T-helper 22 cell (primary cell): ENCODE results near the gene DNAL4.

Experiments
- DNase-seq: peaks from one replicate; pipeline ENCODE4 v3.0.0-alpha.2; 2020; ENCODE audit warnings: low read depth

DNAL4 gene

DNA sequence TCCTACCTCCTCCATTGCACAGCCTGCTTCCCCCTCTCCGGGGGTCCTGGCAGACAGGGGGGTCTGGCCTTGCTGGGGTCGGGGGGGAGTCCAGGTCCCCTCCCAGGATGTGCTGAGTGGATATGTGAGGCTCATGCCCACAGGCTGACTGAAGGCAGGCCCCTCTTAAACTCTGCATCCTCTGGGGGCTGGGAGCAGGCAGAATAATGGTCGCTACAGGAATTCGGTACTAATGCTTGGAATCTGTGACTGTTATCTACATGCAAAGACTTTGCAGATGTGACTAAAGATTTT lies 36.5 kb downstream of the DNAL4 start:
- no peak for DNase-seq

DNA sequence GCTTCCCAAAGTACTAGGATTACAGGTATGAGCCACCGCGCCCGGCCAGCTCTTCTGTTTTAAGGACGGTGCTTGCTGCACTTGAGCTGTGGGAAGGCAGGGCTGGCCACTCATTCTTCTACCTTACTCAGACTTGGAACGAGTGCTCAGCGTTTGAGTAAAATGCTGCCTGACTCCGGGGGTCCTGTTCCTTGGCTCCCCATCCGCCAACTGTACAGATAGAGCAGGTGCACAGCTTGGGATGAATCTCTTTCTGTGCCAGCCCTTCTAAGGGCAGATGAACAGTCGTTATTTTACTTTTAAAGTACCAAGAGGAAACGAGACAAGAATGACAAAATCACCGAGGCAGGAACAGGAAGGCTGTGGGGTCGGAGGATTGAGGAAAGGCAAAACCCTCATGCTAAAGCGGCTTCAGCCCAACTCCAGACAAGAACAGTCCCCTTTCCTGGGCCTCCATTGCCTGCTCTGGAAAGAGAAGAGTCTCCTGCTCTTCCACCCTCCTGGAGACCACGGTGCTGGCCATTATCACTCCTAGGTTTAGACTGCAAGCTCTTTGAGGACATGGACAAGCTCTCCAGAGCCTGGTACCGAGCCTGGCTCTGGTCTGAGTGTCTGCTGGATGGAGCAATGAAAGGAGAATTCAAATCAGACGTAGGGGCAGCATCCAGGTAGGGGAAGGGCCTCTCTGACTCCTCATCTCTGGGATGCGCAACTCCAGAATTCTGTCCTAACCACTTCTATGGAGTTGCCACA lies 37.1 kb downstream of the DNAL4 start:
- DNase-seq, result no peak

DNA sequence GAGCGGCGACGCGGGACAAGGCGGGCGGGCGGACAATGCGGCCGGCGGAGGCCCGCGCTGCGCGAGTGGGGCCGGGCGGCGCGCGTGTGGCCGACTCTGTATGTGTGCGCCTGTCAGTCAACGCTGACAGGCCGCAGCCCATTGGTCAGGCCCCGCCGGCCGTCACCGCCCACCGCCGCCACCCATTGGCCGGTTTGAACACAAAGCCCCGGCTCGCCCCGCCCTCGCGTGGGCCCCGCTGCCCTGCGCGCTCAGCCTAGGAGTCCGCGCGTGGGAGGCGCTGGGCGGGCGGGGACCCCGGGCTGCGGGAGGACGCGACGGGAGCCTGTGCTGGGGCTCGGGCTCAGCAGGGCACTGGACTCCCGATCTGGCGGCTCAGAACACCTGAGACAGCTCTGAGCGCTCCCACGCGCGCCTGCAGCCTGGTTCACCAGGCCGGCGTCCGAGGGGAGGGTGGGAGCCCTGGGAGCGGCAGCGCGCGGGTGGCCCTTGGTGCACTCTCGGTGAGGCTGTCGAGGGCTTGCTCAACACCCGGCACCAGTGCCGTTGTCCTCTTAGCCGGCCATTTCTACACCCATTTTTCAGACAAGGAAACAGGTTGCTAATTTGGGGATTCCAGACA lies 37.9 kb downstream of the DNAL4 start, which contains the start of gene SUN2:
SUN2 (minus strand) TSS at position 88 of the 622 bp plus-strand sequence. CDS start 3,370 bp downstream, outside the sequence.
- DNase-seq, result peak; percentile 89

DNA sequence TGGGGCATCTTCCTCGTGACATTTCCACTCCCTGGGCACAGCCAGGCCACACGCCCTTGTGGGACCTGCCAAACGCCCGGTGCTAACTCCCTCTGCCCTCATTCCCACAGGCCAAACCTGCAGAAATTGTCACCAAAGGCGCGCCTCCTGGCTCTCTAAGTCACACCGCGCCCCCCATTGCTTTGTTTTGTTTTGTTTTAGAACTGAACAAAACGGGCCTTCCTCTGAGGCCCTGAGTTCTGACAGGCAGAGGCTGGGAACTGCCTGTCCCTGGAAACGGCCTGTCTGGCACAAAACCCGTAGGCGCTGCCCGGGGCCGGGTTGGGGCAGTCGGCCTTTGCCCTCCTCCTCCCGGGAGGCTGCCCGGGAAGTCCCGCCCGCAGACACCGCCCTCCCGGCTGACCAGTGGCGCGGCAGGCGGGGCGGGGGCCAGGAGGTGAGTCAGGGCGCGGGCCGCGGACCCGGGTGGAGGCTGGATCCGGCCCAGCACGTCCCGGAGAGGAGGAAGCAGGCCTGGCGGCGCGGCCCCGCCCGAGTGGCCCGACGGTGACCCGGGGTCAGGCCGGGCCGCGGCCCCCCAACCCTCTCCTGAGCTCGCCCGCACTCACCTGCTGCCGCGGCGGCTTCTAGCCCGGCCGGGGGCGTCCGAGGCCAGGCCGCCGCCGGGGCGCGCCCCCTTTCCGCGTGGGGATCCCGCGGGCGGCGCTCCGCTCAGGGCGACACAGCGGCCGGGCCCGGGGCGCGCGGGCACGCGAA lies 38.6 kb downstream of the DNAL4 start:
- peak; percentile 50 for DNase-seq

DNA sequence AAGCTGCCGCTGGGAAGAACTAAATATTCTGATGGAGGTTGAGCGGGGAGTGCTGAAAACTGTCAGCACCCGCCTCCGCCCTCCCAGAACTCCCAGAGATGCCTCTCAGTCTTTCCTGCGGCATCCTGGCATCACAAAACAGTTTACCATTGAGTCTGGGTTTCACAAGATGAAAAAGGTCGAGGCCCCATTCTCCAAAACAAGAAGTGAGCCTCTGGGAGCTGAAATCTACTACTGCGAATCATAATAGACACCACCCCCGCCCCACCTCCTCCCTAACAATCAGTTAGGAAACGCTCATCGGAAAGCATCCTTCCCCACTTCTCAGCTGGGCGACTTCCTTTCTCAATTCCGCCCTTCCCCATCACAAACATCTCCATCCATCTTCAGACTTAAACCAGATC lies 39.2 kb downstream of the DNAL4 start:
- no peak for DNase-seq

DNA sequence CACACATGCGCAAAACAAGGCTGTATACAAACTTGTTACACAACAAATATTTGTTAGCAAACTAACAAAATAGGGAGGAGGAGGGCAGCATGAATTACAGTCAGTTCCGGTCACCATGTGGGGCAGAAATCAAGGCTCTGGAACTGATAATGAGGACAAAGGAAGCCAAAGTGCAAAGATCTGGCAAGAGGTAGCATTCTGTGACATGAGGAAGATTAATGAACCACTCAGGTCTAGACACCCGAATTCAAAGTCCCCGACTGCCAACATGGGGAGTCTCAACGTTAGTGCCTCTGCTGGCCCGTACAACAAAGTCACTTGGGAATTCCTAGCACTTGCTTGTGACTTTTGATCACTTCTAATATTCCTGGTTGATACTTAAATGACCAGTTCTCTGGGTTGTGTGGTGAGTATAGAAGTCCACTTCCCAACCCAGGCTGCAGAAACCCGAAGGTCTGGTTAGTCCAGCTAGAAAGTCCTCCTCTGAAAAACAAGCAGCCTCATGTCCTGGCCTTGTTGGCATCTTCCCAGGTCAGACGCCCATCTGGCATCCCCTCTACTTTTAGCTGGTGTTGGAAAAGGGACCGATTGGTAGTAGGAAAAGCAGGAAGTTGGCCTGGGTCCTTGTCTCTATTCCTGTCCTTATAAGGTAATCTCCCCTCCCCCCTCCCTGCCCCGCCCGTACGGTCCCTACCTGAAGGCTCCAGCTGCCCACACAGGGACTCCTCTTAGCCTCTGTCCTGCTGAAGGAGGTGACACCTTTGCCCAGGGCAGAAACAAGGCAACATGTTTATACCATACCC lies 39.8 kb downstream of the DNAL4 start:
- no peak for DNase-seq

DNA sequence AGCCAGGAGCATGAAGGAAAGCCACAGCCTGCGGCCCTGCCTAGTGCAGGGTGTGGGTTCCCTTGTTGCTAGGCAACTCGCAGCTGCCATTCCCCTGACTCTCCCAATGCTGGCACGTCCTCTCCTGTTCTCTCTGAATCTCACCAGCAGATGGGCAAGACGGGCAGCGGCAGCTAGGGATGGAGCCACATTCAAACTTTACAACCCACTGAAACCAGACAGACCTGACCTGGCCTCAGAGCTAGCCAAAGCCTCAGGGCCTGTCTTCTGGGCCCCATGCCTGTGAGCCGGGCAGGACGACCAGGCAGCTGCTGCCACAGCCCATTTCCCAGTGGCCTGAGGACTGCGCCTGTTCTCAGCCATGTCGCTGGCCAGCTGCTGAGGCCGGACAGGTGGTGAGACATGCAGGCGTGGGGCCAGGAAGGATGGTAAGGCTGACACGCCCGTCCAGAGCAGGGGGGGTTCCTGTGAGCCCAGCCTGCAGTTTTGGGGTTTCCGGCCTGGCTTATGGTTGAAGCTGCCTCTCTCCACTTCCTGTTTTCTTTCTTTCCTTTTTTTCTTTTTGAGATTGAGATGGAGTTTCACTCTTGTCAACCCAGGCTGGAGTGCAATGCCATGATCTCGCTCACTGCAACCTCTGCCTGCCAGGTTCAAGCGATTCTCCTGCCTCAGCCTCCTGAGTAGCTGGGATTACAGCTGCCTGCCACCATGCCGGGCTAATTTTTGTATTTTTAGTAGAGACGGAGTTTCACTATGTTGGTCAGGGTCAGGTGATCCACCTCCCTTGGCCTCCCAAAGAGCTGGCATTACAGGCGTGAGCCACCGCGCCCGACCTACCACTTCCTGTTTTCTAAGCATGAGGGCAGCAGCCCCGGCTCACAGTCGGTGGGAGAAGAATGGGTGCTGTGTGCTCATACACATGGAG lies 42.3 kb downstream of the DNAL4 start:
- DNase-seq, result peak; percentile 71

DNA sequence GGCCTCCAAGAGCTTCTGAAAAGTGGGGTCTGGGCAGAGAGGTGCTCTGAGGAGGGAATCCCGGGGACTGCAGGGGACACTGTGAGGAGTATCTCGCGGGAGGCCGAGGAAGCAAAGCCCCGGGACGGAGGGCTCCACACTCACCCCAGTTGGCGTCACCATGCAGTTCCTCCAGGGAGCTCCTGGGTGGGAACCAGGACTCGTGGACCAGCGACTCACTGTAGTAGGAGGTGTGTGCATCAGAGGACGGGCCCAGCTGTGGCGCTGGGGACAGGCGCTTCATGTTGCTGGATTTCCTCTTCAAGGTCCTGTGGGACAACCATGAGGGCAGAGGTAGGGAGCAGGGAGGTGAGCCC lies 42.9 kb downstream of the DNAL4 start:
- DNase-seq, result no peak

DNA sequence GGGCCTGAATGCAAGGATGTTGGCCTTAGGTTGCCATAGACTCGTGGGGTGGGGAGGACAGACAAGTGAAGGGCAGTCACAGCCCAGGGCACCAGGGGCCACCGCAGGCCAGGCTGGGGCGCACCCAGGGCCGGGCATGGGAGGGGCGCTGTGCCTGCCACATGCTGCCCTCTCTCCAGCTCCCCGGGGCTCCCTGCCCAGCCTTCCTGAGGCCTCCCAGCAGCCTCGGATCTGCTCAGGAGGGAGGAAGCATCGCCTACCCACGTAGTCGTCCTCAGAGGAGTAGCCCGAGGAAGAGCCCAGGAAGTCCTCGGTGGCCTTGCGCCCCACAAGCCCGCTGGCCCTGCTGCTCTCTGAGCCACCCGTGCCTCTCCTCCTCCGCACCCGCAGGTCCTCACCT lies 43.3 kb downstream of the DNAL4 start:
- no peak for DNase-seq

DNA sequence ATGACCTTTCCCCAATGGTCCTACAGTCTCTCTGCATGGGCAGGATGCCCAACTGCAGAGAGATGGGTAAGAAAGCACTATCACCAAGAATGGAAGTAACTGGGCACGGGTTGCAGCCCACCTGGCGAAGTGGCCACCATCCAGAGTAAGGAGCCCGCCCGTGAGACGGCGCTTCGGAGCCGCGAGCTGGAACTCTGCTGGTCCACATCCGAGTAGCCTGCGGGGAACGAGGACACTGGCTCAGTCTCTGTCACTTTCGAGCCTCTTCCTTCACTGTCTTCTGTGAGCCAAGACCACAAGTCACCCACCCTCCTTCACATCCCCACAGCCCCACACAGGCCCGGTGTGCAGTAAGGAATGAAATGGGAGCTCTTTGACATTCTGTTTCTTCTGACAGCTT lies 43.8 kb downstream of the DNAL4 start:
- DNase-seq, result no peak

DNA sequence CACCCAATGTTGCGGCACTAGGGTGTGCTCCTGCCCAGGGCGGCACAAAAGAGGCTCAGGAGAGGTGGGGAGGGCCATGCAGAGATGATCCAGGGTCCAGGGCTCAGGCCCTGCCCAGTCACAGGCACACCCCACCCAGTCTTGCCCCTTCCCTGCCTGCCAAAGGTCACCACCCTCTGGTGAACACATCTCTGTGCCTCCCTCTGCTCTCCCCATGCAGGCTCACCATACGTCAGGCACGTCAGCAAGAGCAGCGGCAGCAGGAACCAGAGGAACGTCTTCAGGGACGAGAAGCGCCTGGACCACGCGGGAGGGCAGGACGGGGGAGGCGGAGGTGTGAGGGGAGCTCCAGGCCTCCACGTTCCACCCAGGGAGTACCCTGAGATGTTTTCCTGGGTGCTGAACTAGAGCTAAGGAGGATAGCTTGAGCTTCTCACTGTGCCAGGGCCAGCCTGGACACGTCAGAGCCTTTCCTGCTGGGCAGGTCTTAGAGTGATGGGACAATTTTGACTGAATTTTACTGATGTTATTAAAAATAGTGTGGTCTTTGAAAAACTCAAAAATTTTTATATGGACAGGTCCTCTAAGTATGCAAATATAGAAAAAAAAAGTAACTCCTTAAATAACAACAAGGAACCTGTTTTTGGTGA lies 45.3 kb downstream of the DNAL4 start:
- DNase-seq, result no peak

DNA sequence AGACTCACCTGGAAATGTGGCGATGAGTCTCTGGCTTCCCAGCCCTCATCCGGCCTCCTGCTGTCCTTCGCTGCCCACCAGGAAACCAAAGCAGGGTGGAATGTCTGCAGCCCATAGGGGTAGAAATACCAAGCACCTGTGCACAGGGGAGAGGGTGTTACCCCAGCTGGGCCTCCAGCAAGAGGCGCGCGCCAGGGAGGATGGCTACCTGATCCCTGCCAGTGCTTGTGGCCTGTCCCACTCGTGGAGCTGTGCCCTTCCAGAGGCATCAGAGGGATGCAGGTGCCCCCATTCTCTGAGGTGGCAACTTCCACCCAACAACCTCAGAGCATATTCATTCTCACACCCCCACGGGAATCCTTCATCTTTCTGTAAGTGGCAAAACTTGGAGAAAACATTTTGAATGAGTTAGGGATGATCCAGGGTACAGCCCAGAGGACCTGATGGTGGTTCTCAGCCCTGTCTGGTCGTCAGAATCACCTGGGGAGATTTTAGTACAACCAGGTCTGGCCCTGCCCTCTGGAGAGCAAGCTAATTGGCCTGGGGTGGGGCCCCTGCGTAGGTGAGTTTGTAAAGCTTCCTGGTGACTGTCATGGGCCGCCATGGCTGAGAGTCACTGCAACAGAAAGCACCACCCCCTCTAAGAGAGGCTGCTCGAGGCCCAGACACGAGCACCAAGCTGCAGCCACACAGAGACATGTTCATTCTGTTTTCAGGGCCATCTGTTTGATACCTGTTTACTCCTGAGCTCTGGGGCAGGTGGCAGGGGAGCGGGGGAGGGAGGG lies 48.1 kb downstream of the DNAL4 start:
- DNase-seq, result no peak

DNA sequence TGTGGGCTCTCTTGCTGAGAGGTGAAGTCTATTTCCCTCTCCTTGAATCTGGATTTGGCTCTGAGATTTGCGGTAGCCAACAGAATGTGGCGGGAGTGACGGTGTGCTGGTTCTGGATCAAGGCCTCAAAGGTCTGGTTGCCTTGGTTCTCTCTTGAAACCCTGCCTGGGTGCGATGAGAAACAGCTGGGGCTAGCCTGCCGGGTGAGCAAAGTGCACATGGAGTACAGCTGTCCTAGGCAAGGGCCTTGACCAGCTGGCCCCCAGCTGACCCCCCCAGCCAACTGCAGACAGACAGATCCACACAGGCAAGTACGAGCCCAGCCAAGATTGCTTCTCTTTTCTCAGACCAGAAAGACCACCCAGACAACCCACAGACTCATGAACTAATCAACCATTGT lies 49.0 kb downstream of the DNAL4 start:
- no peak for DNase-seq

DNA sequence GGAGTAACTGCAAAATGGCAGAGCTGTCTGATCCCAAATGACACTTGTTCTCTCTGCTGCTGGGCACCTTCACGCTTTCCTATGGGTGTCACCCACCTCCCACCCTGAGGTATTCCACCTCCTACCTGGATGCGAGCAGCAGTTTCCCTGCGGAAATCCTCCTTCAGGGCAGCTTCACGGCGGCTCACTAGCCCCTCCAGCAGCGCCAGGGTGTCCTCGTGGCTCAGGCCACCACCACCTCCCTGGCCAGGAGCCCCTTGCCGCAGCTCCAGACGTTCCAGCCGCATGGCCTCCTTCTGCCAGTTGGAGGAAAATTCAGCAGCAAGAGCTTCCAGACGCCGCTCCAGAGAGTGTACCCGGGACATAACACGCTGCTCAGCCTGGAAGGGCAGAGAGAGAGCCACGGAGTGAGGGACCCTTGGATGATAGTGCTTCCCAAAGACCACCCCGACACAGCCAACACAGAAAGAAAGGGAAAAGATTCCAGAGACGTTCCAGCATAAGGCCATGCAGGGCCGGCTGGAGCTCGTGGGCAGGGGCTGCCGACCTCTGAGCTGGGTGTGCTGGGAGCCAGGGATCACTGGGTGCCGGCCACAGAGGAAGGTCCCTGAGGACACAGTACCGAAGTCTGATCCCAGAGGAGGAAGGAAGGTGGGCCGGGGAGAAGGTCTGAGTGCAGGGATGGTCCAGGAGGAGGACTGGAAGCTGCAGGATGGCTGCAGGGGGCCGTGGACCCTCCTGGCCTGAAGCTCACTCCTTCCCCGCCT lies 51.6 kb downstream of the DNAL4 start:
- DNase-seq, result no peak

DNA sequence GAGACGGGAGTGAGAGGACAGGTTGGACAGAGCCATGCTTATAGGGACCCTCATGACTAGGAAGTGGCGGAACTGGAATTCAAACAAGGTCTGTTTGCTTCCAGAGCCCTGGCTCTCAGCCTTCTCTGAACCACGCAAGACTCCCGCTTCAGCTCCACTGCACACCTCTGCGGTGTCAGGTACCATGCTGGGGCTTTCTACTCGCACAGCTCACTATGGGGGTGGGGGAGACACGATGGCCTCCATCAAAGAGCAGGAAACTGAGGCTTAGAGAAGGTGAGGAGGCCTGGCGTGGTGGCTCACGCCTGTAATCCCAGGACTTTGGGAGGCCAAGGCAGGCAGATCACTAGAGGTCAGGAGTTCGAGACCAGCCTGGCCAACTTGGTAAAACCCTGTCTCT lies 52.4 kb downstream of the DNAL4 start:
- no peak for DNase-seq

DNA sequence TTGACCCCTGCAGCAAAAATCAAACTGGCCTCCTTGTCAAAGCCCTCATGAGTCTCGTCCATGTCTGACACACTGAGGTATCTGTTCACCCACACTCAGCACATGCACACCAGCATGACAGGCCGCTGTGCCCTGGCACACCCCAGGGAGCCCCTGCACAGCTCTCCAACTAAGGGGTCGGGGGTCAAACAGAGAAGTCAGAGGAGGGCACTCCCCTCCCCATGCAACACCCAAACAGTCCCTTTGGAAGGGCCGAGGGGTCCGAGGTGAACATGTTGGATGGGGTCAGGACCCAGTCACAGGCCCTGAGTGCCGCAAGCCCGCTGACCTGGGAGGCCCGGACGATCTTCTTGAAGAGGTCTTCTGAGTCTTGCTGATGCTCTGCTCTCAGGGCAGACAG lies 52.8 kb downstream of the DNAL4 start:
- DNase-seq, result no peak

DNA sequence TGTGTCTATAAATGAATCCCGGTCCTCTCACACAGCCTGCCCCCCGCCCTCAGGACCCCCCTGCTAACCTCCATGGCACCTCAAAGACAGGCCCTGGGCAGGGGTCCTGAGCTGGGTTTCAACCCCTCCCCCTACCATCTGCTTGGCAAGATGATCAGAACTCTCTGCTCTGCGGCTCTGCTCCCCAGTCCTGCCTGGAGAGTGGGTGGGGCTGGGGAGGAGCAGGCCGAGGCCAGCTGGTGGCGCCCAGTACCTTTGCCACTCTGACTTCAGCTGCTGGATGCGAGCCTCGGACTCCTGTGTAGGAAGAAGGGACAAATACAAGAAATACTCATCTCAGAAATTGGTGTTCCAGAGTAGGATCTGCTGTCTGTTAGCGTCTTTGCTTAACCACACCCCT lies 53.2 kb downstream of the DNAL4 start:
- no peak for DNase-seq

DNA sequence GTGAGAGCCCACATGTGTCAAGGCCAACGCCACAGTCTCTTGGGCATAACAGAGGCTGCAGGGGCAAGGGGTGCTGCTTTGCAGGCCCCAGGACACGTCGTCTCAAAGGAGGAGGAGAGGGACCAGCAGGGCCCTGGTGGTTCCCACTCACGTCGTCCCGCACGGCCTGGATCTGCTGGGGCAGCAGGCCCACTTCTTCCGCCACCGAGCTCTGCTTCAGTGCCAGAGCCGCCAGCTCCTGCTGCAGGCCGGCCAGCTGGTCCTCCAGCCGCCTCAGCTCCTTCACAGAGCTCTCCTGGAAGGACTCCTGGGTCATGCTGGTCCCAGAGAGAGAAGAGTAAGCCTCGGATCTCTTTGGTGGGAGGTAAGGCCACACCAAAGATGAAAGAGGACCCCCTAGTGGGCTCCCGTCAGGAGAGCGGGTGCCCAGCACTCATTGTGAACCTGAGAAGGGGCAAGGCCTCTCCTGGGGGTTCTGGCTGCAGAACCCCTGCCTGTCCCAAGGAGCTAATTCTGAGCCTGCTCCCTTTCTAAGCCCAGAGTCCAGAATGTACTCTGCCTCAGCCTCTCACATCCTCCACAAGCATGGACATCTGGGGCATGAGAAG lies 53.7 kb downstream of the DNAL4 start:
- no peak for DNase-seq
